Measurements from ENCODE around the gene ZDHHC14. TPM values are rescaled to one million over a fixed set of nuclear protein-coding genes. Genes with fewer than 3 reads are reported as not detected.

Gene ZDHHC14
- total and polyA plus RNA-seq, 7 donors, result 2.4 to 12.6 (median 9.6) TPM

DNA sequence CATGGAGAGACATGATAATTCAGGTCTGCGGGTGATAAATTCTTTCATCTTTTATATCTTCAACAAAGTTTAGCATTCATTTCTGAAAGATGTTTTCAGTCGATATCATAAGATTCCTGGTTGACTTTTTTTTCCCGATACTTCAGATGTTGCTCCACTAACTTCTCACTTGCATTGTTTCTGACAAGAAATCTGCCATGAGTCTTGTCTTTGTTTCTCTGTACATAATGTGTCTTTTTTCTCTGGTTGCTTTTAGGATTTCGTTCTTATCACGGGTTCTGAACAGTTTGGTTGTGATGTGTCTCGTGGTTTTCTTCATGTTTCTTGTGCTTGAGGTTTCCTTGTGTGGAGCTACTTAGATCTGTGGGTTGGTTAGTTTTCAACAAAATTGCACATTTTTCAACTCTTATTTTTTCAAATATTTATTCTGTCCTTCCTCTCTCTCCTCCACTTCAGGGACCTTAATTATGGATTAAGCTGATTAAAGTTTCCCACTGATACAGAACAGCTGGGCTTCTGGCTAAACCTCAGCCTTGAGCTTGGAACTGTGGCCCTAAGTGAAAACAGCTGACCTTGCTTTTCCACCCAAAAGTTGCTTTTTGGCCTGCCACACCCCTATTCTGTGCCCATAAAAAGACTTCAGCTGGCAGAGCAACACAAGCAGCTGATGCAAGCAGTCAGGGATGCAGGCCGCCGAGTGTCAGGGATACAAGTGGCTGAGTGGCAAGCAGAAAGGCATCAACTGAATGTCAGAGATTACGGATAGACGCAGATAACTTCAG lies 344.2 kb downstream of the ZDHHC14 start:
- DNase-seq, result no peak
- Histone ChIP-seq H3K4me3 (no peak overlapping the region), H3K27ac (no peak overlapping the region), H3K4me1 (no peaks in the 10 kb centered on the region), H3K27me3 (no peaks in the 10 kb centered on the region), H3K9me3 (no peaks in the 10 kb centered on the region), H3K36me3 (no peaks in the 10 kb centered on the region)
- intact Hi-C loops (cut with DNase I), result no loop called here
- 88 to 89% methylated on average over 10 of the region's 10 CpGs for WGBS, 2 donors
- no peak for TF ChIP-seq POLR2AphosphoS5 (IDR thresholded peaks at IDR 0.05)
- no peak for TF ChIP-seq EP300 (IDR thresholded peaks at IDR 0.05)
- no peak for TF ChIP-seq POLR2A (IDR thresholded peaks at IDR 0.05)
- TF ChIP-seq, protein P1, sequence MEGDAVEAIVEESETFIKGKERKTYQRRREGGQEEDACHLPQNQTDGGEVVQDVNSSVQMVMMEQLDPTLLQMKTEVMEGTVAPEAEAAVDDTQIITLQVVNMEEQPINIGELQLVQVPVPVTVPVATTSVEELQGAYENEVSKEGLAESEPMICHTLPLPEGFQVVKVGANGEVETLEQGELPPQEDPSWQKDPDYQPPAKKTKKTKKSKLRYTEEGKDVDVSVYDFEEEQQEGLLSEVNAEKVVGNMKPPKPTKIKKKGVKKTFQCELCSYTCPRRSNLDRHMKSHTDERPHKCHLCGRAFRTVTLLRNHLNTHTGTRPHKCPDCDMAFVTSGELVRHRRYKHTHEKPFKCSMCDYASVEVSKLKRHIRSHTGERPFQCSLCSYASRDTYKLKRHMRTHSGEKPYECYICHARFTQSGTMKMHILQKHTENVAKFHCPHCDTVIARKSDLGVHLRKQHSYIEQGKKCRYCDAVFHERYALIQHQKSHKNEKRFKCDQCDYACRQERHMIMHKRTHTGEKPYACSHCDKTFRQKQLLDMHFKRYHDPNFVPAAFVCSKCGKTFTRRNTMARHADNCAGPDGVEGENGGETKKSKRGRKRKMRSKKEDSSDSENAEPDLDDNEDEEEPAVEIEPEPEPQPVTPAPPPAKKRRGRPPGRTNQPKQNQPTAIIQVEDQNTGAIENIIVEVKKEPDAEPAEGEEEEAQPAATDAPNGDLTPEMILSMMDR (IDR thresholded peaks at IDR 0.05), result no peak

DNA sequence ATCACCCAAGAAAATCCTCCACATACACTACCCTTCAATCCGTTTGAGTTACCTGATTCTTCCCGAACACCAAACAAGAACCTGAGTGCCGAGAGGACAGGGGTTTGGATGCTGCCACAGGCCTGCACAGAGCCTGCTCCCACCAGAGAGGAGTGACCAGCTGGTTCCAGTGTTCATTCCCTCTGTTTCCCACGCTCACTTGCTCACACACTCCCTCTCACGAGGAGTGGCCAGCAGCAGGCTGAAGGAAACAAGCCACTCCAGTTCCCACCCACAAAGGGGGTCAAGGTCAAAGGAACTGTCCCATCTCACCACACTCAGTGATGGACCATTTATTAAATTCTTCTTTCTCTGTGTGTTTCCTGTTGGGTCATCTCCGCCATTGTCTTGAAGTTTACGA lies 344.8 kb downstream of the ZDHHC14 start:
- intact Hi-C loops (cut with DNase I), result no loop called here
- DNase-seq, result no peak
- WGBS, 2 donors, result 95% methylated on average over 7 of the region's 7 CpGs
- Histone ChIP-seq H3K36me3 (no peaks in the 10 kb centered on the region), H3K27ac (no peak overlapping the region), H3K4me1 (no peaks in the 10 kb centered on the region), H3K27me3 (no peaks in the 10 kb centered on the region), H3K4me3 (no peak overlapping the region), H3K9me3 (no peaks in the 10 kb centered on the region)
- TF ChIP-seq EP300 (IDR thresholded peaks at IDR 0.05), result no peak
- no peak for TF ChIP-seq POLR2AphosphoS5 (IDR thresholded peaks at IDR 0.05)
- TF ChIP-seq, protein P1 (IDR thresholded peaks at IDR 0.05), result no peak
- TF ChIP-seq POLR2A (IDR thresholded peaks at IDR 0.05), result no peak

DNA sequence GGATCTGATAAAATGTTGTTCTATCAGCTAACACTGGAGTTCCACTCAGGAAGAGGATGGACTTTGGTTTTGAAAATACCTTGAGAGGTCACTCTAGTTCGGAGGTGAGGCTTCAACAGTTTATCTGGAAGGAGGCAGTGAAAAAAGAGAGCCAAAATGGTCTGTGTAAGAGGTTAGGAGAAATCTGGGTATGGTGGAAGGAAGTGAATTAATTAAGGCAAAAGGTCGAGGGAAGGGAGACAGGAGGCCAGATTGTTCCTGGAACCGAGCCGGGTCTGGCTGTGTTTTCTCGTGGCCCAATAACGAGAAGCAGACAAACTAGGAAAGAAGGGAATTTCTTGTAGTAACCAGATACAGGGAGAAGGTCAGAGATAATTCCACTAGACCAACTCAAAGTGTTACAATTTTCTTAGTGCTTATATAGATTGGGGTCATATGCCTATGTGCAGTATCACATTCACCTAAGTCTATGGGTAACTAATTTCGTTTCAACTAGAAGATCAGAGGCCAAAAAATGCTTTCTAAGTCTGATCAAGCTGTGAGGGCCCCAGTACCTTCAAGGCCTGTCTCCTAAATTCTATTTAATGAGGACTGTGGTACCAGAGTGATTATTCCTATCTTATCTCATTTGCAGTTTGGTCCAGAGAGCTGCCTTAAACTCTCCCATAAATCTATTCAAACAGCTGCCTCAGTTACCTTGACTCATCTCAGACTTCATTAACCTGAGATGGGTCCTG lies 346.1 kb downstream of the ZDHHC14 start:
- no peaks in the 10 kb centered on the region for H3K9me3 ChIP-seq
- H3K27me3 ChIP-seq, result no peaks in the 10 kb centered on the region
- 85 to 94% methylated on average over 7 of the region's 7 CpGs for WGBS, 2 donors
- H3K27ac ChIP-seq, result peak overlapping the region; percentile 22 to 43 (median 36)
- intact Hi-C loops (cut with DNase I), result no loop called here
- H3K4me1 ChIP-seq, result no peaks in the 10 kb centered on the region
- H3K36me3 ChIP-seq, result no peaks in the 10 kb centered on the region
- TF ChIP-seq EP300 (IDR thresholded peaks at IDR 0.05) (no peak), POLR2AphosphoS5 (IDR thresholded peaks at IDR 0.05) (peak in 2 of 4 donors; percentile 19 to 49), POLR2A (IDR thresholded peaks at IDR 0.05) (no peak)
- H3K4me3 ChIP-seq, result no peak overlapping the region
- DNase-seq, result peak; percentile 88

Small RNA genes lying within 50 kb of the gene (small RNA-seq; reads per million reads assigned to genes)
- gene MIR3692, result 0 reads per million in 3 donors

Other genes with a start within 250 kb of the ZDHHC14 start
- gene TMEM242, start 57.7 kb upstream of the ZDHHC14 start, total RNA-seq, result 10 to 100 TPM in 1 of 4 donors, 1 to 10 TPM in 3; 6.1 to 10.0 (median 7.7) TPM
- gene TMEM242, start 57.7 kb upstream of the ZDHHC14 start, polyA plus RNA-seq, result 1 to 10 TPM; 1.8 to 6.9 (median 3.5) TPM